ENCODE results near the gene XAB2. TPM values are rescaled to one million over a fixed set of nuclear protein-coding genes. Genes with fewer than 3 reads are reported as not detected.

Gene XAB2
- total RNA-seq, 1 donor from 2014 or later: 42.3 TPM

DNA sequence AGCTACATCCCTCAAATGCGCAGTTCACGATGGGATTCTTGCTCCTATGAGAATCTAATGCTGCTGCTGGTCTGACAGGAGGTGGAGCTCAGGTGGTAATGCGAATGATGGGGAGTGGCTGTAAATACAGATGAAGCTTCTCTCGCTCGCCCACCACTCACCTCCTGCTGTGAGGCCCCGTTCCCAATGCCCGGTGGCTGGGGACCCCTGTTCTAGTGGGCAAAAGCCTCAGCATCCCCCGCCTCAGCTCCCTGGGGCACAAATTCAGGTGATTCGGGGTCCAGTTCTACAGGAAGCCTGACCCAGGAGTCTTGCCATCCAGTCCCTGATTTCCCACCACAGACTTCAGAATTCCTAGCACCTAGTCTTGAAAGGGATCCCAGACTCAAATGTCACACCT lies 43.2 kb upstream of the XAB2 start:
- TF ChIP-seq CTCF (IDR thresholded peaks at IDR 0.05): no peak
- no peak for DNase-seq
- Histone ChIP-seq H3K27me3 (peaks cover 17% of the 10 kb centered on the region), H3K9me3 (no peaks in the 10 kb centered on the region), H3K4me3 (no peak overlapping the region), H3K36me3 (no peaks in the 10 kb centered on the region), H3K27ac (no peak overlapping the region), H3K4me1 (no peaks in the 10 kb centered on the region)
- intact Hi-C loops (cut with DNase I): no loop called here
- ATAC-seq: no peak

- TF ChIP-seq CTCF (IDR thresholded peaks at IDR 0.05): no peak
- Histone ChIP-seq H3K4me3 (no peak overlapping the region), H3K27me3 (peaks cover 22% of the 10 kb centered on the region), H3K4me1 (no peaks in the 10 kb centered on the region), H3K9me3 (no peaks in the 10 kb centered on the region), H3K27ac (no peak overlapping the region), H3K36me3 (no peaks in the 10 kb centered on the region)
- intact Hi-C loops (cut with DNase I): no loop called here
- ATAC-seq: no peak
- DNase-seq: no peak
Measured at GRCh38 chr19:7670790-7671189, 41.4 kb upstream of the XAB2 start.

GRCh38 chr19:7670150-7670783 lies 40.9 kb upstream of the XAB2 start:
- intact Hi-C loops (cut with DNase I): no loop called here
- no peak for TF ChIP-seq CTCF (IDR thresholded peaks at IDR 0.05)
- Histone ChIP-seq H3K27me3 (peaks cover 22% of the 10 kb centered on the region), H3K36me3 (no peaks in the 10 kb centered on the region), H3K27ac (no peak overlapping the region), H3K9me3 (no peaks in the 10 kb centered on the region), H3K4me1 (no peaks in the 10 kb centered on the region), H3K4me3 (no peak overlapping the region)
- DNase-seq: peak; percentile 84
- ATAC-seq: peak; percentile 81

DNA sequence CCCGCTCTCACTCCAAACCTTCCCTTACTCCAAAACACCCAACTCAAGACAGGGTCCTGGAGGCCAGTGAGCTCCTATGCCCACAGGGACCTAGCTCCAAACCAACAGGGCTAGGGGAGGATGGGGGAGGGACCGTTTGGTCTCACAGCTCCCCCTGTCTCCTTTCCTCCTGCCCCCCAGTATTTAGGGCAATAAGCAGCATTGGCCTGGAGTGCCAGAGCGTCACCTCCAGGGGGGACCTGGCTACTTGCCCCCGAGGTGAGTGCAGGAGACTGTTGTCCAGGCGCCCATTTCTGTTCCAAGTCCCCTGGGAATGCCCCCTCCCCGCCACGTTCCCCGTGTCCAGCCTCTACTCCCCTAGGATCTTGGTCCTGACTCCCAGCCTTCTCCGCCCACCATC lies 40.3 kb upstream of the XAB2 start:
- Histone ChIP-seq H3K4me1 (no peaks in the 10 kb centered on the region), H3K27me3 (peaks cover 22% of the 10 kb centered on the region), H3K36me3 (no peaks in the 10 kb centered on the region), H3K4me3 (no peak overlapping the region), H3K9me3 (no peaks in the 10 kb centered on the region), H3K27ac (no peak overlapping the region)
- DNase-seq (no peak), ATAC-seq (no peak)
- intact Hi-C loops (cut with DNase I): no loop called here
- no peak for TF ChIP-seq CTCF (IDR thresholded peaks at IDR 0.05)

- H3K27ac ChIP-seq: no peak within 1 kb of the TSS
- H3K27me3 ChIP-seq: peaks cover 22% of the 10 kb centered on the region
- H3K36me3 ChIP-seq: no peaks in the 10 kb centered on the region
- DNase-seq (no peak), ATAC-seq (peak; percentile 8)
- H3K9me3 ChIP-seq: no peaks in the 10 kb centered on the region
- no peaks in the 10 kb centered on the region for H3K4me1 ChIP-seq
- TF ChIP-seq CTCF (IDR thresholded peaks at IDR 0.05): no peak
- no peak within 1 kb of the TSS for H3K4me3 ChIP-seq
- intact Hi-C loops (cut with DNase I): no loop called here
Measured at GRCh38 chr19:7668842-7669241, 39.5 kb upstream of the XAB2 start, which contains the start of gene RETN. Gene RETN (plus strand): TSS chr19:7669049. CDS start chr19:7669327, 278 bp downstream.

- Histone ChIP-seq H3K4me3 (no peak overlapping the region), H3K27me3 (peaks cover 13% of the 10 kb centered on the region), H3K27ac (no peak overlapping the region), H3K36me3 (no peaks in the 10 kb centered on the region), H3K9me3 (no peaks in the 10 kb centered on the region), H3K4me1 (no peaks in the 10 kb centered on the region)
- ATAC-seq (no peak), DNase-seq (no peak)
- TF ChIP-seq CTCF (IDR thresholded peaks at IDR 0.05): no peak
- intact Hi-C loops (cut with DNase I): no loop called here
Measured at GRCh38 chr19:7665076-7665475, 35.7 kb upstream of the XAB2 start.

All from upper lobe of right lung (tissue), 1 donor.